HG03520 (cell line): ENCODE measurements around the gene PHF13.
"Not testable (repeated sequence)": the region's sequence is repeated elsewhere in the genome, so short reads cannot be mapped to it uniquely, and the experiment has no call there.

ENCODE experiments used
- ATAC-seq: cut with Tn5 transposase; IDR thresholded peaks from one replicate; pipeline ENCODE4 v1.9.1; 2021; ENCODE audit warnings: mild to moderate bottlenecking, moderate library complexity; ENCODE audit not compliant: unreplicated experiment

The PHF13 gene

GRCh38 chr1:6653436-6654290, 40.1 kb downstream of the PHF13 start:
- no peak for ATAC-seq

DNA sequence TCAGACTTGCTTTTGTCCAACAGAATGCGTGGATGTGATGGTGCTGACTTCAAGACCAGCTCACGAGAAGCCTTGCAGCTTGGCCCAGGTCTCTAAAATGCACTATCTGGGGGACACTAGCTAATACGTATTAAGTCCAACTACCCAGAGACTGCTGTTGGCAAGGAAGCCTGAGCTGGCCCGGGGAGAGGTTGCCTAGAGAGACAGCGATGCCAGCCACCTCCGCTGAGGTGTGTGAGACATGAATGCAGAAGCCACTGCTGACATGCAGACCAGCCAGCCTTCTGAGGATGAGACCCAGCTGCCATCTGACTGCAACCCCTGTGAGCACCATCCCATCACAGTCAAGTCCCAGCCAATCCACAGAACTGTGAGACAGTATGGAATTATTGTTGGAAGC, 43.6 kb downstream of the PHF13 start:
- no peak for ATAC-seq

DNA sequence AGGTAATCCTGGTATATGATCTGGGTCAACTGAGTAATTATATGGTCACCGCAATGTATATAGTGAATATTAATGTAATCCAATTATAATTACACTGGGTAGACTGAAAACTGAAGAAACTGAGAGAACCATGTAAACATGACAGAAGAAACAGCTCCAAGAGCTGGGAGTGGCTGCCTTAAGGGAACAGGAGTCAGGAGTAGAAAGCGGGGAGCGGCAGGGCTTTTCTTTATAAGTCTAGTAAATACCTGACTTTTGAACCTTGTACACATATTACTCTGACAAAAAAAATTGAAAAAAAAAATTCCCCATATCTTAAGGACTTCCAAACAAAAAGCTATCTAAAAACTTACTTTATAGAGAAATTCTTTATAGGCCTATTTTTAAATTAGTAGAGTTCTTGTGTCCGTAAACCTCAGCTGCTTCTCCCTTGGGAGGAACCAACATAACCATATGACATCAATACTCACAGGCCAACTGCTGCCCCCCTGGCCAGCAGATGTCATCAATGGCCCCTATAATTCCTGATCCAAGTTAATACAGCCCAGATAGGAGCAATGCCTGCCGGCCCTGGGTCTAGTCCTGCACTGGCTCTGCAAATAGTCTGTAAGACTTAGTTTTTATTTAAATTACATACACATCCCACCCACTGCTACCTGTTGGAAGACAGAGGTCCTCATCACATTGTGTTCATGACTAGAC, 45.0 kb downstream of the PHF13 start:
- ATAC-seq = no peak

GRCh38 chr1:6660415-6661049, 47.0 kb downstream of the PHF13 start:
- ATAC-seq = no peak

DNA sequence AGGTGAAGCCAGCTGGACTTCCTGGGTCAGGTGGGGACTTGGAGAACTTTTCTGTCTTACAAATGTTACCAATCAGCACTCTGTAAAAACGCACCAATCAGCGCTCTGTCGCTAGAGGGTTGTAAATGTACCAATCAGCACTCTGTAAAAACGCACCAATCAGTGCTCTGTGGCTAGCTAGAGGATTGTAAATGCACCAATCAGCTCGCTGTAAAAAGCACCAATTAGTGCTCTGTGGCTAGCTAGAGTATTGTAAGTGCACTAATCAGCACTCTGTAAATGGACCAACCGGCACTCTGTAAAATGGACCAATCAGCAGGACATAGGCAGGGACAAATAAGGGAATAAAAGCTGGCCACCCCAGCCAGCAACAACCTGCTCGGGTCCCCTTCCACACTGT, 48.9 kb downstream of the PHF13 start:
- not testable (repeated sequence) for ATAC-seq

DNA sequence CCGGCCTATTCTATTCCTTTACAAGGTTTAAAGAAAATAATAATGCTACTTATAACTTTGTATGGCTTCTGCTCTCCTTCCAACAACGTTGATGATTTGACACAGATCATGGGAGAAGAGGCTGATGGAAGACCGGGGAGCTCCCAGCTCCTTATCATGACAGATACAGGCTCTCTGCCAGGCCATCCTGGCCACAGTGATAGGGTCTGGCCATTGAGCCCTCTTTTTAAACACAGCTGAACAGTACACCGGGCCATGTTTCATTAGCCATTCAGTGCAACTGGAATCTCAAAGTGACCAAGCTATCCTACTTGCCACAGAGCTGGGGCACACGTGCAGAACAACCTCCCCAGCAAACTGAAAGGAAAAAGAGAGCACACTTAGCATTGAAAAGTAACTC, 53.2 kb downstream of the PHF13 start:
- no peak for ATAC-seq

GRCh38 chr1:6667139-6667538, 53.6 kb downstream of the PHF13 start:
- ATAC-seq = no peak

DNA sequence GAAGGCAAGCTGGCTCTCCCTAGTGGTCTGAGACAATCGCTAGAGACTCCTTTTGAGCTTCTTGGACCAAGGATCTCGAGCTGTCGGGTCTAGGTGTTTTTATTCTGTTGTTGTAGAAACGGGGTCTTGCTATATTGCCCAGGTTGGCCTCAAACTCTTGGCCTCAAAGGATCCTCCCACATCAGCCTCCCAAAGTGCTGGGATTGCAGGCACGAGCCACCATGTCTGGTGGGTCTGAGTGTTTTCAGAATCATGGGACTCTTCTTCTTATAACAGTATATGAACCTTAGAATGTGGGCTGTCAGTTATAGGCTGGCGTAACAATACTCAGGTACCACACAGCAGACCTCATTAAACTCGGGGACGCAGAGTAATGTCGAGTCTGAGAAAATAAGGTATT, 55.0 kb downstream of the PHF13 start:
- no peak for ATAC-seq

- no peak for ATAC-seq
Observed at GRCh38 chr1:6672558-6672957, 59.0 kb downstream of the PHF13 start.
